Transverse colon (tissue), 3 donors: Measurements from ENCODE around the gene WDFY3.

ENCODE experiments used
- CTCF ChIP-seq, 5 experiments: fragments of 200-600 bp in 3 of 5; fragments of 450-650 bp in 2 of 5; sonication (generic) in 3 of 5; IDR thresholded peaks; 1 replicate in 2 of 5; 2 replicates in 3 of 5; pipeline ENCODE4 v1.5.1; 2016 to 2017; ENCODE audit warnings: antibody characterized with exemption in 5 of 5, inconsistent platforms in 3 of 5, mild to moderate bottlenecking in 2 of 5, moderate library complexity in 1 of 5
- EP300 ChIP-seq: sonication (generic); formaldehyde crosslinking; IDR thresholded peaks from one replicate; pipeline ENCODE4 v1.6.1; 2017; ENCODE audit warnings: antibody characterized with exemption, low read depth

GRCh38 chr4:84937381-84937977 is 29.0 kb downstream of the WDFY3 start:
- TF ChIP-seq CTCF (IDR thresholded peaks at IDR 0.05) (no peak), EP300 (no peak)
